Activated CD8-positive, alpha-beta T cell treated with anti-CD3 and anti-CD28 coated beads, Interleukin-2, amount 10 ng/mL, durations not matched to agents 7 days and 5 days (primary cell): Measurements from ENCODE around the gene LRRC52. TPM values are rescaled to one million over a fixed set of nuclear protein-coding genes. Genes with fewer than 3 reads are reported as not detected.

Experiments used
- ATAC-seq: fragments of 150-1000 bp; cut with Tn5 transposase; one replicate; pipeline ENCODE4 v1.10.0; 2021; ENCODE audit warnings: moderate library complexity
- CTCF ChIA-PET: fragments of 350-600 bp; sonication (Branson Sonifier 250); formaldehyde crosslinking; loops from one replicate; lab custom pipeline; 2021; ENCODE audit warnings: antibody characterized with exemption; lab: Charles Lee
- POLR2A ChIA-PET: fragments of 350-600 bp; sonication (Branson Sonifier 250); formaldehyde crosslinking; loops from one replicate; lab custom pipeline; 2021; ENCODE audit warnings: antibody characterized with exemption; lab: Charles Lee
- DNase-seq: peaks from one replicate; pipeline ENCODE4 v3.0.0-alpha.2; 2020
- H3K27ac Mint-ChIP-seq: one replicate; pipeline ENCODE4 v1.8.0; 2021; ENCODE audit warnings: mild to moderate bottlenecking, mixed read lengths
- H3K27me3 Mint-ChIP-seq: one replicate; pipeline ENCODE4 v1.8.0; 2021; ENCODE audit warnings: low read depth, mixed read lengths
- H3K36me3 Mint-ChIP-seq: one replicate; pipeline ENCODE4 v1.8.0; 2021; ENCODE audit warnings: low read depth, mixed read lengths
- H3K4me1 Mint-ChIP-seq: one replicate; pipeline ENCODE4 v1.8.0; 2021; ENCODE audit warnings: low read depth, mixed read lengths
- H3K4me3 Mint-ChIP-seq: one replicate; pipeline ENCODE4 v1.8.0; 2021; ENCODE audit warnings: mild to moderate bottlenecking, mixed read lengths
- H3K9me3 Mint-ChIP-seq: one replicate; pipeline ENCODE4 v1.8.0; 2022; ENCODE audit warnings: mixed read lengths; ENCODE audit not compliant: insufficient read depth
- total RNA-seq, 2 experiments: library from RNA; stranded (reverse); gene quantifications; one replicate each; pipeline ENCODE4 v1.2.3, GENCODE V29; 2021

Gene LRRC52
- total RNA-seq, 2 experiments from 2014 or later = not detected

- H3K4me3 Mint-ChIP-seq = no peak overlapping the region
- no peaks in the 10 kb centered on the region for H3K4me1 Mint-ChIP-seq
- peaks cover 19% of the 10 kb centered on the region for H3K27me3 Mint-ChIP-seq
- no peaks in the 10 kb centered on the region for H3K36me3 Mint-ChIP-seq
- H3K27ac Mint-ChIP-seq = no peak overlapping the region
- CTCF ChIA-PET = no interaction called here
- H3K9me3 Mint-ChIP-seq = no peaks in the 10 kb centered on the region
- POLR2A ChIA-PET = no interaction called here
- ATAC-seq (no peak), DNase-seq (no peak)
These were observed 23.2 kb upstream of the LRRC52 start for GRCh38 chr1:165520646-165521045.

- Mint-ChIP-seq H3K27me3 (peaks cover 33% of the 10 kb centered on the region), H3K4me1 (no peaks in the 10 kb centered on the region), H3K4me3 (no peak overlapping the region), H3K27ac (no peak overlapping the region), H3K36me3 (no peaks in the 10 kb centered on the region), H3K9me3 (no peaks in the 10 kb centered on the region)
- CTCF ChIA-PET = no interaction called here
- ATAC-seq = no peak
- POLR2A ChIA-PET = no interaction called here
- DNase-seq = no peak
These were observed 19.0 kb upstream of the LRRC52 start for GRCh38 chr1:165524639-165525285.

GRCh38 chr1:165525708-165526107, 18.1 kb upstream of the LRRC52 start:
- no peaks in the 10 kb centered on the region for H3K36me3 Mint-ChIP-seq
- H3K4me1 Mint-ChIP-seq = no peaks in the 10 kb centered on the region
- no peaks in the 10 kb centered on the region for H3K9me3 Mint-ChIP-seq
- no peak overlapping the region for H3K27ac Mint-ChIP-seq
- DNase-seq (no peak), ATAC-seq (no peak)
- POLR2A ChIA-PET = no interaction called here
- CTCF ChIA-PET = interaction anchor here (1.1 kb wide), 1 partner anchor 158 kb away, joined by 3 read pairs; no protein-coding TSS in a partner anchor
- no peak overlapping the region for H3K4me3 Mint-ChIP-seq
- H3K27me3 Mint-ChIP-seq = peaks cover 36% of the 10 kb centered on the region

- POLR2A ChIA-PET = no interaction called here
- Mint-ChIP-seq H3K4me1 (no peaks in the 10 kb centered on the region), H3K9me3 (no peaks in the 10 kb centered on the region), H3K27ac (no peak overlapping the region), H3K36me3 (no peaks in the 10 kb centered on the region), H3K4me3 (no peak overlapping the region), H3K27me3 (peaks cover 37% of the 10 kb centered on the region)
- ATAC-seq (no peak), DNase-seq (no peak)
- CTCF ChIA-PET = no interaction called here
These were observed 16.4 kb upstream of the LRRC52 start for GRCh38 chr1:165527251-165528007.

- H3K4me3 Mint-ChIP-seq = no peak overlapping the region
- ATAC-seq (no peak), DNase-seq (no peak)
- H3K36me3 Mint-ChIP-seq = no peaks in the 10 kb centered on the region
- CTCF ChIA-PET = no interaction called here
- no peaks in the 10 kb centered on the region for H3K9me3 Mint-ChIP-seq
- no peaks in the 10 kb centered on the region for H3K4me1 Mint-ChIP-seq
- POLR2A ChIA-PET = no interaction called here
- peaks cover 35% of the 10 kb centered on the region for H3K27me3 Mint-ChIP-seq
- H3K27ac Mint-ChIP-seq = no peak overlapping the region
These were observed 12.8 kb upstream of the LRRC52 start for GRCh38 chr1:165531021-165531420.

GRCh38 chr1:165532053-165532452, 11.7 kb upstream of the LRRC52 start:
- ChIA-PET POLR2A (no interaction called here), CTCF (no interaction called here)
- H3K4me1 Mint-ChIP-seq = no peaks in the 10 kb centered on the region
- peaks cover 36% of the 10 kb centered on the region for H3K27me3 Mint-ChIP-seq
- no peaks in the 10 kb centered on the region for H3K36me3 Mint-ChIP-seq
- no peaks in the 10 kb centered on the region for H3K9me3 Mint-ChIP-seq
- ATAC-seq (no peak), DNase-seq (no peak)
- no peak overlapping the region for H3K27ac Mint-ChIP-seq
- H3K4me3 Mint-ChIP-seq = no peak overlapping the region

GRCh38 chr1:165533254-165533653, 10.5 kb upstream of the LRRC52 start:
- no peaks in the 10 kb centered on the region for H3K9me3 Mint-ChIP-seq
- H3K27me3 Mint-ChIP-seq = peaks cover 37% of the 10 kb centered on the region
- DNase-seq (no peak), ATAC-seq (no peak)
- H3K4me1 Mint-ChIP-seq = no peaks in the 10 kb centered on the region
- no peak overlapping the region for H3K27ac Mint-ChIP-seq
- H3K4me3 Mint-ChIP-seq = no peak overlapping the region
- CTCF ChIA-PET = no interaction called here
- H3K36me3 Mint-ChIP-seq = no peaks in the 10 kb centered on the region
- POLR2A ChIA-PET = no interaction called here

GRCh38 chr1:165536016-165536415, 7.8 kb upstream of the LRRC52 start:
- DNase-seq = no peak
- Mint-ChIP-seq H3K9me3 (no peaks in the 10 kb centered on the region), H3K4me1 (no peaks in the 10 kb centered on the region), H3K4me3 (no peak overlapping the region), H3K36me3 (no peaks in the 10 kb centered on the region), H3K27me3 (peaks cover 26% of the 10 kb centered on the region), H3K27ac (no peak overlapping the region)
- no peak for ATAC-seq
- ChIA-PET CTCF (interaction anchor here (1.7 kb wide), 1 partner anchor 144 kb away, joined by 4 read pairs; no protein-coding TSS in a partner anchor), POLR2A (no interaction called here)

GRCh38 chr1:165537356-165538109, 6.3 kb upstream of the LRRC52 start:
- no peaks in the 10 kb centered on the region for H3K36me3 Mint-ChIP-seq
- H3K27me3 Mint-ChIP-seq = peaks cover 22% of the 10 kb centered on the region
- ChIA-PET CTCF (interaction anchor here (0.6 kb wide), 1 partner anchor 137 kb away, joined by 3 read pairs; no protein-coding TSS in a partner anchor), POLR2A (no interaction called here)
- DNase-seq (no peak), ATAC-seq (no peak)
- H3K4me1 Mint-ChIP-seq = no peaks in the 10 kb centered on the region
- H3K4me3 Mint-ChIP-seq = no peak overlapping the region
- H3K9me3 Mint-ChIP-seq = no peaks in the 10 kb centered on the region
- no peak overlapping the region for H3K27ac Mint-ChIP-seq

- Mint-ChIP-seq H3K4me1 (no peaks in the 10 kb centered on the region), H3K9me3 (no peaks in the 10 kb centered on the region), H3K27me3 (peaks cover 24% of the 10 kb centered on the region), H3K4me3 (no peak overlapping the region), H3K27ac (no peak overlapping the region), H3K36me3 (no peaks in the 10 kb centered on the region)
- CTCF ChIA-PET = no interaction called here
- POLR2A ChIA-PET = no interaction called here
- DNase-seq (no peak), ATAC-seq (no peak)
These were observed 4.5 kb upstream of the LRRC52 start for GRCh38 chr1:165539306-165539705.

- Mint-ChIP-seq H3K36me3 (no peaks in the 10 kb centered on the region), H3K27ac (no peak overlapping the region), H3K9me3 (no peaks in the 10 kb centered on the region), H3K27me3 (peaks cover 30% of the 10 kb centered on the region), H3K4me1 (no peaks in the 10 kb centered on the region), H3K4me3 (no peak overlapping the region)
- ChIA-PET POLR2A (no interaction called here), CTCF (no interaction called here)
- ATAC-seq (no peak), DNase-seq (no peak)
These were observed 3.9 kb upstream of the LRRC52 start for GRCh38 chr1:165539908-165540307.
